HL-60 (cell line): ENCODE data around the gene SHC3.

Source experiments
- CTCF ChIP-seq: IDR thresholded peaks from one replicate; pipeline ENCODE4 v1.5.1; 2011; ENCODE audit warnings: low read length, control low read depth, inconsistent platforms; ENCODE audit not compliant: insufficient read depth
- GABPA ChIP-seq: IDR thresholded peaks from 2 replicates; pipeline ENCODE4 v1.6.1; 2012; ENCODE audit warnings: low read depth
- POLR2AphosphoS5 ChIP-seq: IDR thresholded peaks from 2 replicates; pipeline ENCODE4 v1.6.1; 2012; ENCODE audit warnings: low read depth
- SPI1 ChIP-seq: IDR thresholded peaks from 2 replicates; pipeline ENCODE4 v1.6.1; 2012; ENCODE audit warnings: low read depth, mild to moderate bottlenecking, borderline replicate concordance
- TF ChIP-seq, protein P1 (sequence below): IDR thresholded peaks from 2 replicates; pipeline ENCODE4 v1.6.1; 2012; ENCODE audit warnings: low read depth; ENCODE audit not compliant: insufficient replicate concordance

DNA sequence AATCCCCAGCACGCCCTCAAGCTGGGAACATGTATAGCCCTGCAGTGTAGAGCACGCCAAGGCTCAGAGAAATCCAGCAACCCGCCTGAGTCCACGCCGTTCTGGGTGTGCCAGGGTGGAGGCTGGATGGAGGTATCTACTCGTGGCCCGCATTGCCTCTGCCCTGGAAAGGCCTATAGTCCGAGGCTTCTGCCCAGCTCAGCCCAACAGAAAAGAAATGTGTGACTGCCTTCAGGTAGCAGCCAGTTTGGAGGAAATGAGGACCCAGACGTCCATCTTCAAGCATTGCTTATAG lies 169.1 kb downstream of the SHC3 start:
- TF ChIP-seq POLR2AphosphoS5 (no peak), CTCF (no peak), SPI1 (no peak), GABPA (no peak)
- TF ChIP-seq, protein P1, sequence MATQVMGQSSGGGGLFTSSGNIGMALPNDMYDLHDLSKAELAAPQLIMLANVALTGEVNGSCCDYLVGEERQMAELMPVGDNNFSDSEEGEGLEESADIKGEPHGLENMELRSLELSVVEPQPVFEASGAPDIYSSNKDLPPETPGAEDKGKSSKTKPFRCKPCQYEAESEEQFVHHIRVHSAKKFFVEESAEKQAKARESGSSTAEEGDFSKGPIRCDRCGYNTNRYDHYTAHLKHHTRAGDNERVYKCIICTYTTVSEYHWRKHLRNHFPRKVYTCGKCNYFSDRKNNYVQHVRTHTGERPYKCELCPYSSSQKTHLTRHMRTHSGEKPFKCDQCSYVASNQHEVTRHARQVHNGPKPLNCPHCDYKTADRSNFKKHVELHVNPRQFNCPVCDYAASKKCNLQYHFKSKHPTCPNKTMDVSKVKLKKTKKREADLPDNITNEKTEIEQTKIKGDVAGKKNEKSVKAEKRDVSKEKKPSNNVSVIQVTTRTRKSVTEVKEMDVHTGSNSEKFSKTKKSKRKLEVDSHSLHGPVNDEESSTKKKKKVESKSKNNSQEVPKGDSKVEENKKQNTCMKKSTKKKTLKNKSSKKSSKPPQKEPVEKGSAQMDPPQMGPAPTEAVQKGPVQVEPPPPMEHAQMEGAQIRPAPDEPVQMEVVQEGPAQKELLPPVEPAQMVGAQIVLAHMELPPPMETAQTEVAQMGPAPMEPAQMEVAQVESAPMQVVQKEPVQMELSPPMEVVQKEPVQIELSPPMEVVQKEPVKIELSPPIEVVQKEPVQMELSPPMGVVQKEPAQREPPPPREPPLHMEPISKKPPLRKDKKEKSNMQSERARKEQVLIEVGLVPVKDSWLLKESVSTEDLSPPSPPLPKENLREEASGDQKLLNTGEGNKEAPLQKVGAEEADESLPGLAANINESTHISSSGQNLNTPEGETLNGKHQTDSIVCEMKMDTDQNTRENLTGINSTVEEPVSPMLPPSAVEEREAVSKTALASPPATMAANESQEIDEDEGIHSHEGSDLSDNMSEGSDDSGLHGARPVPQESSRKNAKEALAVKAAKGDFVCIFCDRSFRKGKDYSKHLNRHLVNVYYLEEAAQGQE, result no peak
